ENCODE data around the gene PRAMEF25.
"Not testable (repeated sequence)": the region's sequence is repeated elsewhere in the genome, so short reads cannot be mapped to it uniquely, and the experiment has no call there.

DNA sequence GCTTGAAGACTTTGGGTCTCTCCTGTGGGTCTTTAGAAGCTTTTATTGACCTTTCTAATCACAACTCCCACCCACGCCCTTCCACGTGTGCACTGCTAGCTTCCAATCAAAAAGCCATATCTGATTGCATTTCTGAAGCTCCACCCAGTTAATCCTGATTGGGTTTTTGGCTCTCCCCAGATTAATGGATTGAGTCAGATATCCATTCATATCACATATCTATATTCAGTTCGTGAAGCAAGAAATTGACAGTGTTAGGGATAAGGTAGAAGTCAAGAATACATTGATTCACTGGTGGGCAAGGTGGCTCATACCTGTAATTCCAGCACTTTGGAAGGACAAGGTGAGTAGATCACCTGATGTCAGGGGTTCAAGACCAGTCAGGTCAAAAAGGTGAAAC lies 14.1 kb upstream of the PRAMEF25 start, which contains the start of gene PRAMEF27:
- TF ChIP-seq, protein P1, sequence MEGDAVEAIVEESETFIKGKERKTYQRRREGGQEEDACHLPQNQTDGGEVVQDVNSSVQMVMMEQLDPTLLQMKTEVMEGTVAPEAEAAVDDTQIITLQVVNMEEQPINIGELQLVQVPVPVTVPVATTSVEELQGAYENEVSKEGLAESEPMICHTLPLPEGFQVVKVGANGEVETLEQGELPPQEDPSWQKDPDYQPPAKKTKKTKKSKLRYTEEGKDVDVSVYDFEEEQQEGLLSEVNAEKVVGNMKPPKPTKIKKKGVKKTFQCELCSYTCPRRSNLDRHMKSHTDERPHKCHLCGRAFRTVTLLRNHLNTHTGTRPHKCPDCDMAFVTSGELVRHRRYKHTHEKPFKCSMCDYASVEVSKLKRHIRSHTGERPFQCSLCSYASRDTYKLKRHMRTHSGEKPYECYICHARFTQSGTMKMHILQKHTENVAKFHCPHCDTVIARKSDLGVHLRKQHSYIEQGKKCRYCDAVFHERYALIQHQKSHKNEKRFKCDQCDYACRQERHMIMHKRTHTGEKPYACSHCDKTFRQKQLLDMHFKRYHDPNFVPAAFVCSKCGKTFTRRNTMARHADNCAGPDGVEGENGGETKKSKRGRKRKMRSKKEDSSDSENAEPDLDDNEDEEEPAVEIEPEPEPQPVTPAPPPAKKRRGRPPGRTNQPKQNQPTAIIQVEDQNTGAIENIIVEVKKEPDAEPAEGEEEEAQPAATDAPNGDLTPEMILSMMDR (IDR thresholded peaks at IDR 0.05; ENCODE audit: low read depth, low read length) = not testable (repeated sequence)
- TF ChIP-seq EZH2phosphoT487 (IDR thresholded peaks at IDR 0.05; ENCODE audit: low read depth) = not testable (repeated sequence)
